Stimulated activated CD4-positive, alpha-beta T cell treated with anti-CD3 and anti-CD28 coated beads, Interleukin-15, amount 100 ng/mL, for 1 hour (primary cell): Measurements from ENCODE around the gene CATSPERZ.

Experiments
- DNase-seq, 2 donors: peaks; one replicate each; pipeline ENCODE4 v3.0.0-alpha.2; 2020; ENCODE audit warnings: low read depth in 1 of 2, low spot score in 1 of 2

The CATSPERZ gene

DNA sequence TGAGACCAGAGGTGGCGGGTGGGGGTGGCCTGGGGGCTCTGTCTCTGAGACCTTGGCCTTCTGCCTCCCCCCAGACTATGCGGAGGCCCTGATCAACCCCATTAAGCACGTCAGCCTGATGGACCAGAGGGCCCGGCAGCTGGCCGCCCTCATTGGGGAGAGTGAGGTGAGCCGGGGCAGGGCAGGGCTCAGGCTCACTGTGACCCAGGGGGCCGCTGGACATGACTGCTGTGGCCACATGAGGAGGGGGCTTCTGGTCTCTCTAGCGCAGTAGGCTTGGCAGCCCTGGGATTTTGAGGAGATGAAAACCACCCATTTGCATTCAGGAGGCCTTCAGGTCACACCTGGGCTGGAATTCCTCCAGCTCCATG lies 36.2 kb upstream of the CATSPERZ start:
- no peak for DNase-seq

DNA sequence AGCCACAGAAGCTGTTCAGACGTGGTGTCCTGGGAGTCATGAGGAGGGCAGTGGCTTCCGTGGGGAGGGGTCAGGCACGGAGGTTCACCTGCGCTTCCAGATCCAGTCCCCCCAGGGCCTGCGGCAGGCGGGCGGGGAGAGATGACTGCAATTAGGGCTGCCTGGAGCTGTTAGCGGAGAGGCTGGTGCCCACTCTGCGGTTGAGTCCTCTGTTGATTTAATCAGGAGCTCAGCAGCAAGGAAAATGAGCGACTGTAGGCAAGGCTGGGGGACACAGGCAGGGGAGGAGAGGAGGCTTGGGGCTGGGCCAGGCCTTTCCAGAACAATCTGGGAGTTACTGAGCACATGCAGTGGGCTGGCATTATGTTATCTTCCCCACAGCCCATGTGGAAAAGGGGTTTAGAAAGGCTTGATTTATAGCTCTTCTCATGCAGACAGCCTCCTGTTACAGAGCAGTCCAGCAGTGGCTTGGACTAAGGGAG lies 35.7 kb upstream of the CATSPERZ start:
- no peak for DNase-seq

DNA sequence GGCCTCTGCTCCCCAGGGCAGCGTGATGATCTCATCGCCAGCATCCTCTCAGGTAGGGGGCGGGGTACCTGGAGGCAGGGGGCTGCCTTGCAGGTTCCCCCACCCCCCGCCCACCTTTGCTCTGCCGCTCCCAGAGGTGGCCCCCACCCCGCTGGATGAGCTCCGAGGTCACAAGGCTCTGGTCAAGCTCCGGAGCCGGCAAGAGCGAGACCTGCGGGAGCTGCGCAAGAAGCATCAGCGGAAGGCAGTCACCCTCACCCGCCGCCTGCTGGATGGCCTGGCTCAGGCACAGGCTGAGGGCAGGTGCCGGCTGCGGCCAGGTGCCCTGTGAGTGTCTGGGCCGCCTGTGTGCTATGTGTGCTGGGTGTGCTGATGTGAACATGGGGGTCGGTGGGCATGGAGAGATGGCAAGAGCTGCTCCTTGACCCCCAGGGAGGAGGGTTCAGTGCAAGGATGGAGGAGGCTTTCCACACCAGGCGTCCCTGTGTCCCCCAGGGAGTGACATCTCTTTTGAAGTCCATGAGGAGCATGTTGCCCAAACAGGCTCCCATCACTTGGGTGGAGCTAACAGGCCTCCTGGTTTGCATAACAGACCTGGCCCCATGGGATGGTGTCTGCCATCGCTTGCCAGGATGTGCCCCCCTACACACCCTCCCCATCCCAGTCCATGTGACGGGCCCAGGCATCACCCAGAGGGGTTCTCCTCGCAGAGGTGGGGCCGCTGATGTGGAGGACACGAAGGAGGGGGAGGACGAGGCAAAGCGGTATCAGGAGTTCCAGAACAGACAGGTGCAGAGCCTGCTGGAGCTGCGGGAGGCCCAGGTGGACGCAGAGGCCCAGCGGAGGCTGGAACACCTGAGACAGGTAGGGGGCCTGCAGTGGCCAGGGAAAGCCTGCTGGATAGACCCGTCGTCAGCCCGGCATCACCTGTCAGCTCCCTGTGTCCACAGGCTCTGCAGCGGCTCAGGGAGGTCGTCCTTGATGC lies 34.7 kb upstream of the CATSPERZ start:
- DNase-seq = no peak

DNA sequence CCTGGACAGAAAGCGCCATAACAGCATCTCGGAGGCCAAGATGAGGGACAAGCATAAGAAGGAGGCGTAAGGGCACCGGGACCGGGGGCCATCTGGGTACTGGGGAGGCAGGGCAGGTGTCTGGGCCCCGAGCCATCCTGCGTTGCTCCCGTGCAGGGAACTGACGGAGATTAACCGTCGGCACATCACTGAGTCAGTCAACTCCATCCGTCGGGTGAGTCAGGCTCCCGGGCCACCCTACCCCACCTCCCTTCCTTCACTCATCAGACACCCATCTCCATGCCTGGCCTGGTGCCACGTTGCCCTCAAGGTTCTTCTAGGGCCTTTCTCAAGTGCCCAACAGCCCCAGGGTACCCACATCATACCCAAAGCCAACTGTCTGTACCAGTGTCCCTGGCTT lies 33.8 kb upstream of the CATSPERZ start:
- no peak for DNase-seq

DNA sequence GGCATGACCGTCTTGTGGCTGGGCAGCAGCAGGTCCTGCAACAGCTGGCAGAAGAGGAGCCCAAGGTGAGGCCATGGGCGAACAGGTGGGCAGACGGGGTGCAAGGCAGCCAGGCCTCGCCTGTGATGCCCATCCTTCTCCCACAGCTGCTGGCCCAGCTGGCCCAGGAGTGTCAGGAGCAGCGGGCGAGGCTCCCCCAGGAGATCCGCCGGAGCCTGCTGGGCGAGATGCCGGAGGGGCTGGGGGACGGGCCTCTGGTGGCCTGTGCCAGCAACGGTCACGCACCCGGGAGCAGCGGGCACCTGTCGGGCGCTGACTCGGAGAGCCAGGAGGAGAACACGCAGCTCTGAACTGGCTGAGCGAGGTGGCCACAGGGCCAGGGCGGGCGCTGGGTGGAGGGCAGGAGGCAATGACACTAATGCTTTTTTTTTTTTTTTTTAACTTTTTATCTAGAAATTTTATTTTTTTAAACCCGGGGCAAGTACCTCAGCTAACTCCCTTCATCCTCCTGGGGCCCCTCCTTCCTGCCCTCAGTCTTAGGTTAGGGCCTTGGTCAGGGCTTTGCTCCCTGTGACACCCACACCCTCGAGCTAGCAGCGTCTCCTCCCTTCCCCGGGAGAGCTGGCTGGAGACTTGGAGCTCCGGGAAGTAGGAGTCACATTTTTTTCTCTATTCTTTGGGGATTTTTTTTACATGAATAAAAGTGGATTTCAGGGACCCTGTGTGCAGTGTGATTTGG lies 32.8 kb upstream of the CATSPERZ start:
- DNase-seq = no peak

DNA sequence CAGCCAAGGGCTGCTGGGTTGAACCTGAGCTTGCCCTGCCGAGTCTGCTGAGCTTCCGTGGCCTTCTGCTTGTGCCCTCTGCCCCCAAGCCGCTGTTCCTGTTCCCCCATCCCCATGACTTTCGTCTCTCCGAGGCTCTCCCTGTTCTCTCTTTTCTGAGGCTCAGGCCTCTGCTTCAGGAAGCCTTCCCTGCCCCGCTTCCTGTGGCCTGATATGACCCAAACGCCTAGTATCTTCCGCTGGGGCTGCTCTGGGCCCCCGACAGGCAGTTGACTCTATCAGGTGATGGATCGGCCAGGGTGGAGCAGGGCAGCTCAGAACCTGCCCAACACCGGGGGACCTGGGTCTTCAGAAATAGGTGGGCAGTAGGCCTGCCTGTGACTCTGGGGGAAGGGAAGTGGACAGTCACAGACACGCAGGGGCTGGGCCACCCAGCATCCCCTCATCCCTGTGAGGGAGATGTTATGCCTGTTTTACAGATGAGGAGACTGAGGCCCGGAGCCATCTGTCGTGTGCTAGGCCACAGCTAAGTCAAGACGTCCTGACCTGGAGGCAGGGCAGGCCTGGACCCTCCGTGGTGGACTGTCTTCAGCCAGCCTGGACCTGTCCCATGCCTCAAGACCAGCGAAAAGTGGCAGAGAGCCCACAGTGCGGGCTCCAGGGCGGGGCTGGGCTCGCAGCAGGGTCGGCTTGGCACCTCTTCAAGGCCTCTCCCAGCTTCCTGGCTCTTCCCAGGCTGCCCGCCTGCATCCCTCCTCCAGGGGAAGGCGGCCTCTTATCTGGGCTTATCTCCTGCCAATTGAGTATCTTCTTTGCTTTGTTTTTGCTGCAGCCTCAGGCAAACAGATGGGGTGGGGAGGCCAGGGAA lies 31.9 kb upstream of the CATSPERZ start:
- DNase-seq = no peak

DNA sequence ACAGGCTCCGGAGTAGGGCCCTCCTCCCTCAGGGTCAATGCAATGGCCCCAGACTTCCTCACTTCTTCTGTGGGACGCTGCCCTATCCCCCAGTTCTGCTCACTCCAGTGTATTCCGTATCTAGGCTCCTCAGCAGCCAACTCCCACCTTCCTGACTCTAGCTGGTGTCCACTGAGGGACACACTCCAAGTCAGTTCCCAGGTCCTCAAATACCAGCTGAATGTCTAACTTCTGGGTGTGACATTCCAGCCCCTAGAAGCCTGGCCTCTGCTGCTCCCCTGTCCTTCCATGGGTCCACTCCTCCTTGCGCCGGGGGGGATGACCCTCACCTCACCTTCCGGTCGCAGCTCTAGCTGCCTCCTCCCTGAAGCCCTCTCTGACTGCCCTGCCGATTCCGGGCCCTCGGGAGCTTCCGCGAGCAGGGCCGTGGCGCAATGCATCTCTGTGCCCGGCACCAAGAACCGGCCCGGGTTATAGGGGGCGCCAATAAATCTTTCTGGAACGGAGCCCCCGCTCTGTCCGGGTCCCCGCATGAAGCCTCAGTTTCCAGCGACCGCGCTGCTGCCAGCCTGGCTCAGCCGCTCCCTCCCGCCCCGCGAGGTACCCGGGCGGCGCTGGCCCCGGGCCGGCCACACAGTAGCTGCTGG lies 31.1 kb upstream of the CATSPERZ start:
- DNase-seq = no peak

DNA sequence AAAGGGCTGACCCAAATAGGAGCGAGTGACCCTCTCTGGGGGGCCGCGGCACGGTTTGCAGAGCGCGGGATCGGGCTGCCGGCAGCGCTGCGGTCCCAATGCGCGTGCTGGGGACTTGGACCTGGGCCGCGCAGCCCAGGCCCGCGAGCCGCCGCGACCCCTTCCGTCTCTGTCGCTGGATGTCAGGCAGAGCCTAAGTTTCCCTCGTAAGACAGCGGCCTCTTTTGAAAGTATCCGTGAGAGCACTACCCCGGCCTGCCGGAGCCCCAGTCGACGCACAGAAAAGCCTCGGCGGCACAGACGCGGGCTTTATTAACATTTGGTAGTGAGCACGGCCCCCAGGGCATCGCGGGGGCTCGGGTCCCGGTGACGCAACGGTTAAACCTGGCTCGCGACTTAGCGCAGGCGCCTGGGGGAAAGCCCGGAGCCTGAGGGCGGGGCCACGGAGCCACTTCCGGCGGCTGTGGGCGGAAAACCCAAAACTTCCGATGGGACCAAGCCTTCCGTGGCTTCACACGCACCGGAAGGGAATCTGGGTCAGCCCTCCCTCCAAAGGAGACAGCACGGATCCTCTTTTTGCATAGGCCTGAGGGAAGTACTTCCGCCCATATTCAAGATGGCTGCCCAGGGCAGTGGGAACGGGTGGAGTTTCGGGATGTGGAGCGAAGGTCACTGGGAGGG lies 30.5 kb upstream of the CATSPERZ start:
- DNase-seq = peak; percentile 95 to 98

DNA sequence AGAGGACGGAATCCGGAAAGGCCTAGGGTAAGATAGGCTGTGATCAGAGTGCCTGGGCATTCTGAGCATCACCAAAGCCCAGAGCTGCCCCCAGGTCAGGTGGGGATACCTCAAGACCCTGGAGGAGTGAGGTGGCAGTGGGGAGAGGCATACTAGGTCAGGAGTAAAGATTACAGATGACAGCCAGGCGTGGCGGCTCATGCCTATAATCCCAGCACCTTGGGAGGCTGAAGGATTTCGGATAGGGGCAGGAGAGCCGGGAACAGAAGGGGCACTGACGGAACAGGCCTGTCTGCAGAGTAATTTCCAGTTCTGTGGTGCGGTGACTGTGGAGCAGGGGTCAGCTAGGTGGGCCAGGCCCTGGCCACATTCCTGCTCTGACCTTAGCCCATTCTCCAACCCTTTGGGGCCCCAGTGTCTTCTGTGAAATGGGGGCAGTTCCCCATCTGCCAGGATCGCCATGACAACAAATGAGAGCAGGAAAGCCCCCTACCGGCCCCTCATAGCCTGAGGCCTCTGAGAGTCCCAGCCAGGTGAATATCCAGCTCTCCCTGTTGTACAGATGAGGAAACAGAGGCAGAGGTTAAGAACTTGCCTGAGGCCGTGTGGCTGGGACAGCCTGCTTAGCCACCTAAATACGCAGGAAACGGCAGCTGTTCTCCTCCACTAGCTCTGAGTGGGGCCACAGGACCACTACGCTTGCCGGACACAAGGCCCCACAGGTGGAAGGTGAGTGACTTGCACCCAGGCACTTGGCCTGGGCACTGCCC lies 24.9 kb upstream of the CATSPERZ start:
- no peak for DNase-seq

DNA sequence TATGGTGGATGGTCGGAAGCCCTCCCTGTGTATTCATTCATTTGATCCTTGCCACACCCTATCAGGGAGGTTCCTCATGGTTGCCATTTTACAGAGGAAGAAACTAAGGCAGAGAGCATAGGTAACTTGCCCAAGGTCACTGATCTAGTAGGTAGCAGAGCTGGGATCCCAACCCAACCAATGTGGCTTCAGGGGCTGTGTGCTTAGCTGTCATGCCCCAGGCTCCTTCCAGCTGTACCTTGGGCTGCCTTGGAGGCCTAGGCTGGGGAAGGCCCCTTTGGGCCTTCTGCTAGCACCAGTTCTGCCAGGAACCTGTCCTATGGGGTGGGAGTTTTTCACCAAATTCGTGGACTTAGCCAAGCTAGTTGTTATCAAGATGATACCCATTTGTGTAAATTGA lies 24.3 kb upstream of the CATSPERZ start:
- DNase-seq = no peak

DNA sequence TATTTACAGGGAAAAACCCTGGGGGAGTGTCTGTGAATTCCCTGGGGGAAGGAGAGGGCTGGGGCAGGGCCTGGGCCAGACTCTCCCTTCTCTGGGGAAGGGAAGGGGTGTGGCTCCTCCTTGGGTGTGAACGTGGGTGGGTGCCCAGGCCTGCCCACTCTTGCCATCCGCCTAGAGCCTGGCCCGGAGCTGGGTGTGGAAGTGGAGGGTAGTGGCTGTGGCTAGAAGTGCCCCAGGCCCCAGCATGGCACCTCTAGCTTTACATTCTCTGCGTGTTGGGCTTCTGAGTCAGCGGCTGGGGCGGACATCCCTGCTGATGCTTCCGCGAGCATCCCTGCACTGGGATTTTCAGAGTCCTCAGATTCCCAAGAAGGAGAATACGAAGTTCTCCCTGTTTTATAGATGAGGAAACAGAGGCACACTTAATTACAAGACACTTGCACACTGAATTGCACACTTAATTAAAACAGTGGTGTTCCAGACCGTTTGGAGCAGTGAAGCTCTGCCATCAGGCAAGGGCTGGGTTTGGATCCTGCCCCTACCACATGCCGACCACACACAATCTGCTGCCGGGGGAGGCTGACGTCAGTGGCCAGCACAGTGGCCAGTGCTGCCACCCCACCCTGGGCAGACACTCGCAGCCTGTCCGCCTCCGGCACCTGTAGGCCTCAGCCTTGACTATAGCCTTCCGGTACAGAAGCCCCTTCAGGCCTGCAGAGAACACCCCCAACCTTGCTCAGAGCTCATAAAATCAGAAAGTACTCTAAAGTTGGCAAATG lies 23.3 kb upstream of the CATSPERZ start:
- no peak for DNase-seq

DNA sequence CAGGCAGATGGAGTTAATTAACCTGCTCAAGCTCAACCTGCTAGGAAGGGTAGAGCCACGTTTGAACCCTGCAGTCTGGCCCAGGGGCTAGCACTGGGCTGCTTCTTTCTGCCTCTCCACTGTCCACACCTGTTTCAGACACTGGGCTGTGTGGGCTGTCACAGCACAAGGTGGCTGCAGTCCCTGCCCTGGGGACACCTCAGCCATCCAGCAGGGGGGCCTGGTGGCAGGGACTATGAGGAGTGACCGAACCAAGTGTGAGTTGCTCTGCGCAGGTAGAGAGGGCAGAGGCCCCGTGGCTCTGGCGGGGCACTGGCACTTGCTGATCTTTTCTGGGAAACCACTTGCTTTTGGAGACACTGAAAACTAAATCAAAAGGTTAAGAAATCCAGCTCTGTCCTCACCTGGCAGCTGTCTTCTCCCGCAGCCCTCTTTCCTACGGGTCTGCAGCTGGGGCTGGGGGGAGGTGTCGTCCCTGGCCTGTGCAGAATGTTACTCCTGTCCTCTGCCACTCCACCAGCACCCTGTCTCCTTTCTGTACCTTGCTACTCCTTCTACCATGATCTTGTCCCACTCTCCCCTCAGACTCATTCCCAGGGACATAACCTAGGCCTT lies 21.5 kb upstream of the CATSPERZ start:
- DNase-seq = no peak

DNA sequence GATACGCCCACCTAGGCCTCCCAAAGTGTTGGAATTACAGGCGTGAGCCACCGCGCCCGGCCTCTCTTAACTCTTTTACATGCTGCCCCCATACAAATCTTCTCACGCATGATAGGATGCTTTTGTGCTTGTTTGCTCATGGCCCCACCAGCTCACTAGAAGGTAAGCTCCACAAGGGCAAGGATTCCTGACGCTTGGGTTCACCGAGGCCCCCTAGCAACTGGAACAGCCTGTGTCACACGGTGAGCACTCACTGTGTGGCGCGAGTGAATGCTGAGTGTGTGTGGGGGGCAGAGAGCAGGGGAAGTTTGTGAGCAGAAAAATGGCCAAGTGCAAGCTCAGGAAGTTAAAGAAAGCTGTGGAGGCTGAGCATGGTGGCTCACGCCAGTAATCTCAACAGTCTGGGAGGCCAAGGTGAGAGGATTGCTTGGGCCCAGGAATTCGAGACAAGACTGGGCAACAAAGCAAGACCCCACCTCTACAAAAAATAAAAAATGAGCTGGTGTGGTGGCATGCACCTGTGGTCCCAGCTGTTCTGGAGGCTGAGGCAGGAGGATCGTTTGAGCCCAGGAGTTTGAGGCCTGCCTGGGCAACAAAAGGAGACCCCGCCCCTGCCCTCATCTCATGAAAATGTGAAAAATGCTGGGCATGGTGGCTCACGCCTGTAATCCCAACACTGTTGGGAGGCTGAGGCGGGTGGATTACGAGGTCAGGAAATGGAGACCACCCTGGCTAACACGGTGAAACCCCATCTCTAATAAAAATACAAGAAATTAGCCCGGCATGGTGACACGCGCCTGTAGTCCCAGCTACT lies 18.0 kb upstream of the CATSPERZ start:
- no peak for DNase-seq

DNA sequence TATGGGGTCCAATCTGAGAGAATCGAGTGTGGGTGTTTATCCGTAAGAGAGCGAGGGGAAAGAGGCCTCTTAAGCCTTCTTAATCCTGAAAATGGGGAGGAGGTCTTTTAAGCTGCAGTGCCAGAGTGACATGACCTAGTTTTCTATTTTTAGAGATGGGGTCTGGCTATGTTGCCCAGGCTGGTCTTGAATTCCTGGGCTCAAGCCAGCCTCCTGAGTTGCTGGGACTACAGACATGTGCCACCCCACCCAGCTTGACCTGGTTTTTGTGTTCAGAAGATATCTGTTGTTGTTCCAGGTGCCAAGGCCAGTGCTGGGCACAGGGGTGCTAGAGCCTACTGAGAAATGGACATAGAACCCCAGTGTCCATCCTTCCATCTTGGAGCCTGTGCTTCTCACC lies 17.1 kb upstream of the CATSPERZ start:
- no peak for DNase-seq

DNA sequence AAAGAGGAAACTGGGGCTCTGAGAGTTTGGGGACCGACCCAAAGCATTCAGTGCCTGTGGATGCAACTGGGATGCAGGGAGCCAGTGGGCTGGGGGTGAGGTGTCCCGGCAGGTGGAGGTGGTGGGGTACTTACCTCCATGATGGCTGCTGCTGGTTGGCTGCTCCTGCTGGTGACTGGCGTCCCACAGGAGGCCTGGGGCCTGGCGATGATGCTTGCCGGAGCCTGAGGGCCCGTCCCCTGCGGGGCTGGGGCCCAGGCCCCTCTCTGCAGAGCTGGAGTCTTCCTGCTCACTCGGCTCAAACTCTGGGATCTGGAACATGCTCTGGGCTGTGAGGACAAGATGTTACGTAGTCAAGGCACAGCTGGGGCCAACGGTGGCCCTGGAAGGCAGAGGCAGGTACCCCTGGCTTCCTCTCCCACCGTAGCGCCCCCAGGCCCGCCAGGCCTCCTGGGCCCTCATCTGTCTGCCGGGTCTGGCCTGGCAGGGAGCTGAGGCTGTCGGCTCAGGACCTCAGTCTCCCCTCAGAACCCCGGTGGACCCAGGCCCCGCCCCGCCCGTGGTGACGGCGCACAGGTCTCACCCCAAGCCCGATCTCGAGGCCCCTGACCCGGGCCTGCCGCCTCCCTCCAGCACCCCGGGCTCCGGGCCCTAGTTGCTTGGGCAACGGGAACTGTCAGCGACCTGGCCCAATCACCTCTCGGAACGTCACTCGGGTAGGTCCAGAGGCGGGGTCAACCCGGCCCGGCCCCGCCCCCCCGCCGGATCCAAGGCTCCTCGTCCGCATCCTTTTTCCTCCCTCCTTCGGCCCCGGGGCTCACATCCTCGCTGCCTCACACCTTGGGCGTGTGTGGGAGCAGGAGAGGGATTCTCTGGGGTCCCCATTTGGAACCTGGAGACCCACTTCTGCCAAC lies 15.9 kb upstream of the CATSPERZ start, which contains the start of gene BAD:
Gene BAD (minus strand): TSS at position 618 of the 914 bp plus-strand sequence. CDS start 297 bp downstream, at position 321.
- DNase-seq = peak; percentile 84 to 89
